B cell (primary cell): ENCODE results near the gene TMEM92. TPM values are rescaled to one million over a fixed set of nuclear protein-coding genes. Genes with fewer than 3 reads are reported as not detected.

Source experiments
- ATAC-seq: fragments of 200-7000 bp; cut with Tn5 transposase; one replicate; pipeline ENCODE4 v1.10.0; 2021; ENCODE audit warnings: low read depth, mild to moderate bottlenecking, moderate number of reproducible peaks, moderate library complexity
- CTCF ChIA-PET: fragments of 350-600 bp; sonication (Branson Sonifier 250); formaldehyde crosslinking; loops from one replicate; lab custom pipeline; 2021; ENCODE audit warnings: antibody characterized with exemption, inconsistent platforms; lab: Charles Lee
- POLR2A ChIA-PET: fragments of 350-600 bp; sonication (Branson Sonifier 250); formaldehyde crosslinking; loops from one replicate; lab custom pipeline; 2021; ENCODE audit warnings: antibody characterized with exemption; lab: Charles Lee
- DNase-seq: peaks from one replicate; pipeline ENCODE4 v3.0.0; 2013
- H2AFZ ChIP-seq: 2 replicates; pipeline ENCODE4 v1.6.1; 2012; ENCODE audit warnings: mild to moderate bottlenecking, low read depth, low read length; ENCODE audit not compliant: insufficient read depth, poor library complexity, severe bottlenecking
- H3K27ac ChIP-seq, 2 donors: 1 replicate in 1 of 2; 2 replicates in 1 of 2; pipeline ENCODE4 v1.5.1; 2012 to 2013; ENCODE audit warnings: low read length in 2 of 2, mild to moderate bottlenecking in 2 of 2, moderate library complexity in 1 of 2
- H3K27me3 ChIP-seq, 4 experiments: fragments of 200-600 bp in 1 of 4; sonication (generic) in 1 of 4; replicated peaks in 1 of 4; 1 replicate in 2 of 4; 2 replicates in 2 of 4; pipeline versions ENCODE4 v1.6.1 to v1.7.0; 2013 to 2016; ENCODE audit warnings: low read length in 3 of 4, mild to moderate bottlenecking in 2 of 4, mixed read lengths in 1 of 4, moderate library complexity in 1 of 4; ENCODE audit not compliant: insufficient read depth in 4 of 4, control insufficient read depth in 3 of 4; ENCODE audit errors: control extremely low read depth in 1 of 4
- H3K36me3 ChIP-seq, 2 experiments: replicated peaks in 1 of 2; 1 replicate in 1 of 2; 2 replicates in 1 of 2; pipeline versions ENCODE4 v1.6.1 to v1.7.1; 2013; ENCODE audit warnings: low read length in 1 of 2; ENCODE audit not compliant: insufficient read depth in 2 of 2, control insufficient read depth in 1 of 2; ENCODE audit errors: control extremely low read depth in 1 of 2, extremely low read depth in 1 of 2
- H3K4me1 ChIP-seq, 2 donors: fragments of 200-600 bp in 1 of 2; sonication (generic) in 1 of 2; 1 replicate in 1 of 2; 2 replicates in 1 of 2; pipeline versions ENCODE4 v1.5.1 to v1.6.1; 2013 to 2017; ENCODE audit warnings: low read length in 2 of 2; ENCODE audit not compliant: control insufficient read depth in 2 of 2, insufficient read depth in 2 of 2
- H3K4me2 ChIP-seq: replicated peaks from 2 replicates; pipeline ENCODE3; 2012; ENCODE audit warnings: mild to moderate bottlenecking, low read depth, low read length; ENCODE audit not compliant: poor library complexity, severe bottlenecking
- H3K4me3 ChIP-seq, 5 experiments: fragments of 200-600 bp in 1 of 5; sonication (generic) in 1 of 5; 1 replicate in 3 of 5; 2 replicates in 2 of 5; pipeline versions ENCODE4 v1.5.1 to v1.7.0; 2011 to 2016; ENCODE audit warnings: low read length in 4 of 5, mild to moderate bottlenecking in 4 of 5, low read depth in 2 of 5, control low read depth in 1 of 5, moderate library complexity in 1 of 5; ENCODE audit not compliant: insufficient read depth in 1 of 5; ENCODE audit errors: control extremely low read depth in 1 of 5, extremely low read depth in 1 of 5
- H3K79me2 ChIP-seq: fragments of 200-600 bp; sonication (generic); one replicate; pipeline ENCODE4 v1.6.0; 2016; ENCODE audit warnings: low read length; ENCODE audit not compliant: control insufficient read depth, insufficient read depth
- H3K9ac ChIP-seq: fragments of 200-600 bp; sonication (generic); 2 replicates; pipeline ENCODE4 v1.6.1; 2017; ENCODE audit warnings: mild to moderate bottlenecking, low read length, moderate library complexity
- H3K9me3 ChIP-seq, 3 donors: one replicate each; pipeline versions ENCODE4 v1.6.1 to v1.7.1; 2013; ENCODE audit warnings: low read length in 2 of 3; ENCODE audit not compliant: control insufficient read depth in 2 of 3, insufficient read depth in 1 of 3; ENCODE audit errors: control extremely low read depth in 1 of 3
- H4K20me1 ChIP-seq: 2 replicates; pipeline ENCODE4 v1.6.0; 2012; ENCODE audit warnings: mild to moderate bottlenecking, low read length; ENCODE audit not compliant: insufficient read depth, control insufficient read depth, poor library complexity, severe bottlenecking
- H3K27ac Mint-ChIP-seq: one replicate; pipeline ENCODE4 v1.8.0; 2021; ENCODE audit warnings: mixed read lengths
- H3K27me3 Mint-ChIP-seq: one replicate; pipeline ENCODE4 v1.8.0; 2021; ENCODE audit warnings: mixed read lengths
- H3K4me1 Mint-ChIP-seq: one replicate; pipeline ENCODE4 v1.8.0; 2021; ENCODE audit warnings: mixed read lengths
- H3K4me3 Mint-ChIP-seq: one replicate; pipeline ENCODE4 v1.8.0; 2021; ENCODE audit warnings: mixed read lengths
- H3K9me3 Mint-ChIP-seq: one replicate; pipeline ENCODE4 v1.8.0; 2022; ENCODE audit warnings: mixed read lengths; ENCODE audit not compliant: insufficient read depth
- EZH2 ChIP-seq: IDR thresholded peaks from 2 replicates; pipeline ENCODE4 v1.6.1; 2012; ENCODE audit warnings: borderline replicate concordance, low read depth, mild to moderate bottlenecking, moderate library complexity, low read length; ENCODE audit not compliant: insufficient read depth, poor library complexity, severe bottlenecking
- WGBS: methylation state at CpG from one replicate; pipeline ENCODE4 v1.1.5; 2013; ENCODE audit warnings: missing lambda C conversion rate; ENCODE audit not compliant: insufficient coverage; 5-methylcytosine and 5-hydroxymethylcytosine counted together
- intact Hi-C: fragments of 100-400 bp; cut with micrococcal nuclease; formaldehyde crosslinking; loops from one replicate; pipeline ENCODE4 v1.10.0; 2022
- polyA plus RNA-seq: library from polyadenylated mRNA; depleted of rRNA; stranded (reverse); fragments of >200 nt; gene quantifications from 2 replicates; pipeline ENCODE4 v1.2.3, GENCODE V29; 2012
- total RNA-seq, 2 donors: library from RNA; stranded (reverse); fragments of 120-200 nt in 1 of 2; gene quantifications; 1 replicate in 1 of 2; 2 replicates in 1 of 2; pipeline versions ENCODE4 v1.2.3 to v1.2.4, GENCODE V29; 2013 to 2022
- TF ChIP-seq, protein P1 (sequence below): fragments of 200-600 bp; IDR thresholded peaks from one replicate; pipeline ENCODE4 v1.8.0; 2022; ENCODE audit warnings: antibody characterized with exemption, mild to moderate bottlenecking

The TMEM92 gene
- total and polyA plus RNA-seq, 2 donors (not counting 1 experiment from before 2014, with no cell fraction given): not detected

DNA sequence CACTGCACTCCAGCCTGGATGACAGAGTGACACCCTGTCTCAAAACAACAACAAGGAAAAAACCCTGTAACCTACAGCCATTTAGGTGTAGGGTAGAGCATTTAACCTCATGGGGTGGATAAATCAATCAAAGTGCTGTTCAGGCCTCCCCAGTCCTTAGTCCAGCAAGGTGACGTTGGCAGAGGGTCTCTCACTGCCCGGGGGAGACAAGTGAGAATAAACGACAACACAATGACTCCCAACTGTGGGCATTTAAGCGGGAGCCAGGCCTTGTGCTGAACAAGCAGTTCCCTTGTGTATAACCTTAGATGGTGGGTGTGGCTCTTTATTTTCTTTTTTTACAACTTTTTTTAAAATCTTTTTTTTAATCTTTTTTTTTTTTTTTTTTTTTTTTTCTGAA lies 29.3 kb downstream of the TMEM92 start:
- H3K27ac Mint-ChIP-seq: no peak overlapping the region
- 92% methylated on average over 3 of the region's 4 CpGs for WGBS
- no peaks in the 10 kb centered on the region for H3K79me2 ChIP-seq
- CTCF ChIA-PET: no interaction called here
- no peaks in the 10 kb centered on the region for H3K9me3 ChIP-seq
- H4K20me1 ChIP-seq: no peaks in the 10 kb centered on the region
- TF ChIP-seq, protein P1, sequence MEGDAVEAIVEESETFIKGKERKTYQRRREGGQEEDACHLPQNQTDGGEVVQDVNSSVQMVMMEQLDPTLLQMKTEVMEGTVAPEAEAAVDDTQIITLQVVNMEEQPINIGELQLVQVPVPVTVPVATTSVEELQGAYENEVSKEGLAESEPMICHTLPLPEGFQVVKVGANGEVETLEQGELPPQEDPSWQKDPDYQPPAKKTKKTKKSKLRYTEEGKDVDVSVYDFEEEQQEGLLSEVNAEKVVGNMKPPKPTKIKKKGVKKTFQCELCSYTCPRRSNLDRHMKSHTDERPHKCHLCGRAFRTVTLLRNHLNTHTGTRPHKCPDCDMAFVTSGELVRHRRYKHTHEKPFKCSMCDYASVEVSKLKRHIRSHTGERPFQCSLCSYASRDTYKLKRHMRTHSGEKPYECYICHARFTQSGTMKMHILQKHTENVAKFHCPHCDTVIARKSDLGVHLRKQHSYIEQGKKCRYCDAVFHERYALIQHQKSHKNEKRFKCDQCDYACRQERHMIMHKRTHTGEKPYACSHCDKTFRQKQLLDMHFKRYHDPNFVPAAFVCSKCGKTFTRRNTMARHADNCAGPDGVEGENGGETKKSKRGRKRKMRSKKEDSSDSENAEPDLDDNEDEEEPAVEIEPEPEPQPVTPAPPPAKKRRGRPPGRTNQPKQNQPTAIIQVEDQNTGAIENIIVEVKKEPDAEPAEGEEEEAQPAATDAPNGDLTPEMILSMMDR: no peak
- no peak for TF ChIP-seq EZH2
- H3K4me3 Mint-ChIP-seq: no peak overlapping the region
- peaks cover 29% of the 10 kb centered on the region for H3K27me3 Mint-ChIP-seq
- H3K4me1 ChIP-seq: no peaks in the 10 kb centered on the region
- H3K4me3 ChIP-seq: no peak overlapping the region
- no peak overlapping the region for H3K27ac ChIP-seq
- ATAC-seq: no peak
- DNase-seq: no peak
- H3K36me3 ChIP-seq: no peaks in the 10 kb centered on the region
- no peaks in the 10 kb centered on the region for H3K9me3 Mint-ChIP-seq
- no peaks in the 10 kb centered on the region for H3K4me1 Mint-ChIP-seq
- peaks cover 0 to 3% (median 1%) of the 10 kb centered on the region in 4 experiments for H3K27me3 ChIP-seq
- no peak overlapping the region for H3K9ac ChIP-seq
- no peak overlapping the region for H2AFZ ChIP-seq
- no peak overlapping the region for H3K4me2 ChIP-seq
- intact Hi-C loops: no loop called here
- POLR2A ChIA-PET: no interaction called here

DNA sequence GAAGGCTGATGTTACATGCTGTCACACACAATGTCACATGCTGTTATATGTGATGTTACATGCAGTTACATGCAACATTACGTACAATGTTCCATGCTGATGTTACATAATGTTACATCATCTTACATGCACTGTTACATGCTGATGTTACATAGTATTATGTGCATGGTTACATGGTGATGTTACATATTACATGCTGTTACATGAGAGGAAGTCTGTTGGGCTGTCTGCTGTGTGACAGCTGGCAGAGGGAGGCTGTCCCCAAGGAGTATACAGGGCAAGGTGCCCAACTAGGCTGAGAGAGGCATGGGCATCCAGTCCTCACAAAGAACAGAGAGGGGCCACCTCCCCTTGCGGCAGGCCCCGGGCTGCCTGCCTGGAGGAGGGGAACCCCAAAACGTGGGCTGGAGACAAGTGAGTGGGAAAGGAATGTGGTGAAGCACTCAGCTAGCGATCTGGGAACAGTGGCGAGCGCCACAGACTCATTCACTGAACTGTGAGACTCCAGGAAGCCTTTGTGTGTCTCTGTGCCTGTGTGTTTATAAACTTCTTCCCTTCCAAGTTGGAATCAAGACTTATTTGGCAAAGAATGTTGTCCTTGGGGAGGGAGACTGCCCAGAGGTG lies 30.6 kb downstream of the TMEM92 start:
- H2AFZ ChIP-seq: no peak overlapping the region
- intact Hi-C loops: no loop called here
- peaks cover 0 to 6% (median 1%) of the 10 kb centered on the region in 4 experiments for H3K27me3 ChIP-seq
- Mint-ChIP-seq H3K27me3 (peaks cover 29% of the 10 kb centered on the region), H3K4me1 (no peaks in the 10 kb centered on the region), H3K27ac (no peak overlapping the region), H3K9me3 (no peaks in the 10 kb centered on the region), H3K4me3 (no peak overlapping the region)
- WGBS: 95% methylated on average over 4 of the region's 7 CpGs
- no peaks in the 10 kb centered on the region for H4K20me1 ChIP-seq
- DNase-seq (no peak), ATAC-seq (no peak)
- no peak for TF ChIP-seq EZH2
- TF ChIP-seq, protein P1: no peak
- H3K9me3 ChIP-seq: no peaks in the 10 kb centered on the region
- no peak overlapping the region for H3K9ac ChIP-seq
- H3K4me1 ChIP-seq: no peaks in the 10 kb centered on the region
- POLR2A ChIA-PET: no interaction called here
- no peaks in the 10 kb centered on the region for H3K36me3 ChIP-seq
- no peaks in the 10 kb centered on the region for H3K79me2 ChIP-seq
- no peak overlapping the region for H3K4me3 ChIP-seq
- H3K4me2 ChIP-seq: no peak overlapping the region
- CTCF ChIA-PET: no interaction called here
- H3K27ac ChIP-seq: no peak overlapping the region
